ENCODE data around the gene CARD14.

Gene CARD14

GRCh38 chr17:80187090-80187489, 17.3 kb downstream of the CARD14 start:
- DNase-seq: no peak

GRCh38 chr17:80187515-80187941, 17.7 kb downstream of the CARD14 start:
- no peak for DNase-seq

- DNase-seq: no peak
Observed at GRCh38 chr17:80189611-80190010, 19.8 kb downstream of the CARD14 start.

- no peak for DNase-seq
Observed at GRCh38 chr17:80190716-80191115, 20.9 kb downstream of the CARD14 start.

GRCh38 chr17:80191192-80191591, 21.4 kb downstream of the CARD14 start:
- DNase-seq: no peak

GRCh38 chr17:80191865-80192661, 22.2 kb downstream of the CARD14 start:
- DNase-seq: peak in 1 of 4 experiments; percentile 61

GRCh38 chr17:80195141-80195540, 25.3 kb downstream of the CARD14 start:
- DNase-seq: no peak

- DNase-seq: peak; percentile 41 to 74 (median 62)
Observed at GRCh38 chr17:80195671-80196529, 26.1 kb downstream of the CARD14 start.

GRCh38 chr17:80196652-80197051, 26.8 kb downstream of the CARD14 start:
- DNase-seq: peak in 2 of 4 experiments; percentile 30 to 35

- no peak for DNase-seq
Observed at GRCh38 chr17:80198144-80198661, 28.4 kb downstream of the CARD14 start.

- peak in 3 of 4 experiments; percentile 34 to 47 (median 34) for DNase-seq
Observed at GRCh38 chr17:80199295-80199694, 29.5 kb downstream of the CARD14 start.

GRCh38 chr17:80201446-80201845, 31.6 kb downstream of the CARD14 start:
- DNase-seq: no peak

- no peak for DNase-seq
Observed at GRCh38 chr17:80202197-80202596, 32.4 kb downstream of the CARD14 start.

- DNase-seq: no peak
Observed at GRCh38 chr17:80203471-80203963, 33.7 kb downstream of the CARD14 start.

GRCh38 chr17:80204626-80205468, 35.0 kb downstream of the CARD14 start:
- DNase-seq: no peak

GRCh38 chr17:80205811-80206210, 36.0 kb downstream of the CARD14 start:
- DNase-seq: no peak

- no peak for DNase-seq
Observed at GRCh38 chr17:80208050-80208449, 38.2 kb downstream of the CARD14 start.

GRCh38 chr17:80209765-80210164, 39.9 kb downstream of the CARD14 start:
- DNase-seq: no peak

GRCh38 chr17:80210348-80211108, 40.7 kb downstream of the CARD14 start:
- DNase-seq: no peak

GRCh38 chr17:80212109-80212508, 42.3 kb downstream of the CARD14 start:
- no peak for DNase-seq

- DNase-seq: peak; percentile 40 to 64 (median 61)
Observed at GRCh38 chr17:80212511-80212910, 42.7 kb downstream of the CARD14 start.
